A673 (cell line): Measurements from ENCODE around the gene LUZP2. TPM values are rescaled to one million over a fixed set of nuclear protein-coding genes. Genes with fewer than 3 reads are reported as not detected.

Source experiments
- BruUV-seq: library from RNA; stranded (reverse); fragments of 400-500 nt; replicated peaks from 2 replicates; lab custom pipeline; 2021; lab: Mats Ljungman, UMichigan
- CTCF ChIA-PET: fragments of 300-600 bp; sonication (Branson Sonifier 250); formaldehyde crosslinking; loops from one replicate; lab custom pipeline; 2022; ENCODE audit warnings: antibody characterized with exemption; lab: Charles Lee
- POLR2A ChIA-PET: fragments of 300-600 bp; sonication (Branson Sonifier 250); formaldehyde crosslinking; loops from one replicate; lab custom pipeline; 2022; ENCODE audit warnings: antibody characterized with exemption; ENCODE audit not compliant: low non-redundant PET; lab: Charles Lee
- DNase-seq: peaks from one replicate; pipeline ENCODE4 v3.0.0-alpha.2; 2015; ENCODE audit warnings: low spot score
- H3K27ac ChIP-seq: fragments of 200-600 bp; sonication (generic); 2 replicates; pipeline ENCODE4 v1.5.1; 2016; ENCODE audit warnings: mixed run types, low read depth, mild to moderate bottlenecking, mixed read lengths, antibody characterized with exemption, low read length; ENCODE audit not compliant: poor library complexity, severe bottlenecking
- H3K27me3 ChIP-seq: fragments of 200-600 bp; sonication (generic); replicated peaks from 2 replicates; pipeline ENCODE4 v1.6.1; 2017; ENCODE audit warnings: mixed run types, low read depth, mild to moderate bottlenecking, mixed read lengths, antibody characterized with exemption, low read length; ENCODE audit not compliant: insufficient read depth, poor library complexity
- H3K36me3 ChIP-seq: fragments of 200-600 bp; sonication (generic); 2 replicates; pipeline ENCODE4 v1.6.1; 2016; ENCODE audit warnings: mixed run types, mild to moderate bottlenecking, mixed read lengths, antibody characterized with exemption, low read length; ENCODE audit not compliant: insufficient read depth, poor library complexity, severe bottlenecking
- H3K4me1 ChIP-seq: fragments of 200-600 bp; sonication (generic); 2 replicates; pipeline ENCODE4 v1.6.1; 2017; ENCODE audit warnings: mixed run types, mild to moderate bottlenecking, mixed read lengths, antibody characterized with exemption, low read length; ENCODE audit not compliant: insufficient read depth, poor library complexity, severe bottlenecking
- H3K4me3 ChIP-seq: fragments of 200-600 bp; sonication (generic); 2 replicates; pipeline ENCODE4 v1.5.1; 2016; ENCODE audit warnings: low read depth, mixed run types, mild to moderate bottlenecking, mixed read lengths, low read length; ENCODE audit not compliant: poor library complexity, severe bottlenecking
- H3K9me3 ChIP-seq: fragments of 200-600 bp; sonication (generic); 2 replicates; pipeline ENCODE4 v1.6.1; 2016; ENCODE audit warnings: mixed run types, low read depth, mild to moderate bottlenecking, mixed read lengths, antibody characterized with exemption, low read length; ENCODE audit not compliant: poor library complexity, severe bottlenecking
- CTCF ChIP-seq: fragments of 300-800, 200-600 bp; sonication (generic); conservative IDR thresholded peaks from 2 replicates; pipeline ENCODE4 v1.5.1; 2017; ENCODE audit warnings: low read depth, mild to moderate bottlenecking, antibody characterized with exemption, low read length, moderate library complexity, mixed read lengths
- EZH2 ChIP-seq: fragments of 200-600 bp; sonication (generic); IDR thresholded peaks from 2 replicates; pipeline ENCODE4 v1.6.1; 2017; ENCODE audit warnings: borderline replicate concordance, low read depth, mild to moderate bottlenecking, mixed read lengths, antibody characterized with exemption, low read length; ENCODE audit not compliant: poor library complexity, severe bottlenecking
- intact Hi-C: fragments of 100-400 bp; cut with micrococcal nuclease; formaldehyde crosslinking; loops from one replicate; pipeline ENCODE4 v1.10.0; 2022; ENCODE audit not compliant: unreplicated experiment
- total RNA-seq: library from RNA; stranded (reverse); gene quantifications from 2 replicates; pipeline ENCODE4 v1.2.3, GENCODE V29; 2021

LUZP2 gene
- total RNA-seq, 1 experiment from 2014 or later, result 0.15 TPM

- intact Hi-C loops, result no loop called here
- Histone ChIP-seq H3K4me1 (no peaks in the 10 kb centered on the region), H3K36me3 (no peaks in the 10 kb centered on the region), H3K9me3 (no peaks in the 10 kb centered on the region), H3K27ac (no peak overlapping the region), H3K27me3 (no peaks in the 10 kb centered on the region), H3K4me3 (no peak overlapping the region)
- no peak for TF ChIP-seq CTCF
- TF ChIP-seq EZH2, result no peak
- no peak for DNase-seq
- POLR2A ChIA-PET, result no interaction called here
- CTCF ChIA-PET, result no interaction called here
- no TSS peak for BruUV-seq
These were observed 183.0 kb downstream of the LUZP2 start for GRCh38 chr11:24679821-24680351.

DNA sequence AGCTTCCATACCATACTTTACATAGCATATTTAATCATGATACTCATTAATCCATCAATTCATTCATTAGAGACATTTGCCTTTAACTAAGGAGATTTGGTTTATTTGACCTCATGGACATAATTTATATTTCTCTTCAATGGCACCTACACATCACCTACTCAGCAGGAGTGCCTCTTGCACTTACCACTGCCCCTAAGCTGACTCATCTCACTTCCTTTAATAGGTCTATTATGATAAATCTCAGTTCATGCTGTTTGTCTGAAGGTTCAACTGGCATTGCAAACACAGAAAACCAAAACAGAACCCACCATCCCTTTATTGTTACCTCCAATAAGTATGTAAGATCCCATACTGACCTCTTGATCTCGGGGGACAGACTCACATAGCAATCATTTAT, 186.7 kb downstream of the LUZP2 start:
- peaks cover 3% of the 10 kb centered on the region for H3K4me1 ChIP-seq
- ChIA-PET CTCF (no interaction called here), POLR2A (no interaction called here)
- H3K4me3 ChIP-seq, result no peak overlapping the region
- TF ChIP-seq EZH2, result no peak
- TF ChIP-seq CTCF, result no peak
- H3K36me3 ChIP-seq, result no peaks in the 10 kb centered on the region
- intact Hi-C loops, result no loop called here
- no TSS peak for BruUV-seq
- no peak overlapping the region for H3K27ac ChIP-seq
- no peaks in the 10 kb centered on the region for H3K27me3 ChIP-seq
- no peak for DNase-seq
- H3K9me3 ChIP-seq, result no peaks in the 10 kb centered on the region

GRCh38 chr11:24685821-24686220, 189.0 kb downstream of the LUZP2 start:
- TF ChIP-seq EZH2, result no peak
- TF ChIP-seq CTCF, result no peak
- DNase-seq, result no peak
- Histone ChIP-seq H3K36me3 (no peaks in the 10 kb centered on the region), H3K9me3 (no peaks in the 10 kb centered on the region), H3K4me1 (peaks cover 3% of the 10 kb centered on the region), H3K27ac (no peak overlapping the region), H3K4me3 (no peak overlapping the region), H3K27me3 (no peaks in the 10 kb centered on the region)
- ChIA-PET CTCF (no interaction called here), POLR2A (no interaction called here)
- BruUV-seq, result no TSS peak
- intact Hi-C loops, result no loop called here
